ENCODE data around the gene PDK2. TPM values are rescaled to one million over a fixed set of nuclear protein-coding genes. Genes with fewer than 3 reads are reported as not detected.

PDK2 gene
- total RNA-seq, 1 donor from 2014 or later = 12.6 TPM

- no peaks in the 10 kb centered on the region for H3K9me3 ChIP-seq (ENCODE audit: low read depth)
- H3F3A ChIP-seq (ENCODE audit: low read depth) = peaks cover 30% of the 10 kb centered on the region
- H3K27me3 ChIP-seq = peaks cover 49% of the 10 kb centered on the region
- H3K4me2 ChIP-seq = no peak overlapping the region
- Mint-ChIP-seq H3K36me3 (no peaks in the 10 kb centered on the region), H3K27ac (no peak overlapping the region), H3K4me1 (peaks cover 19% of the 10 kb centered on the region), H3K4me3 (peak overlapping the region; percentile 71), H3K9me3 (no peaks in the 10 kb centered on the region), H3K27me3 (ENCODE audit: insufficient read depth, low read depth) (peaks cover 23% of the 10 kb centered on the region)
- no peaks in the 10 kb centered on the region for H3K36me3 ChIP-seq
- no peak overlapping the region for H2AFZ ChIP-seq (replicated peaks)
- DNase-seq (ENCODE audit: low spot score) = no peak
- peaks cover 4% of the 10 kb centered on the region for H4K20me1 ChIP-seq (ENCODE audit: low read depth)
- no peak overlapping the region for H3K4me3 ChIP-seq
- H3K4me1 ChIP-seq = peaks cover 9% of the 10 kb centered on the region
- H3K9ac ChIP-seq = no peak overlapping the region
- H3K79me2 ChIP-seq (ENCODE audit: low read depth) = no peaks in the 10 kb centered on the region
- no peak overlapping the region for H3K27ac ChIP-seq
- TF ChIP-seq CTCF (IDR thresholded peaks at IDR 0.05) (no peak), EZH2 (IDR thresholded peaks at IDR 0.05) (no peak), EZH2phosphoT487 (IDR thresholded peaks at IDR 0.05) (no peak)
Measured at GRCh38 chr17:50058296-50058953, 36.7 kb upstream of the PDK2 start.

GRCh38 chr17:50059256-50059655 is 35.9 kb upstream of the PDK2 start:
- Histone ChIP-seq H3F3A (ENCODE audit: low read depth) (peaks cover 30% of the 10 kb centered on the region), H3K4me1 (peaks cover 9% of the 10 kb centered on the region), H4K20me1 (ENCODE audit: low read depth) (peaks cover 4% of the 10 kb centered on the region), H3K4me3 (no peak overlapping the region), H3K4me2 (no peak overlapping the region), H3K27ac (no peak overlapping the region), H3K9me3 (ENCODE audit: low read depth) (no peaks in the 10 kb centered on the region), H3K9ac (no peak overlapping the region), H3K36me3 (no peaks in the 10 kb centered on the region), H3K79me2 (ENCODE audit: low read depth) (no peaks in the 10 kb centered on the region), H2AFZ (replicated peaks) (no peak overlapping the region), H3K27me3 (peaks cover 41% of the 10 kb centered on the region)
- Mint-ChIP-seq H3K9me3 (no peaks in the 10 kb centered on the region), H3K36me3 (no peaks in the 10 kb centered on the region), H3K4me3 (no peak overlapping the region), H3K27ac (no peak overlapping the region), H3K27me3 (ENCODE audit: insufficient read depth, low read depth) (peaks cover 20% of the 10 kb centered on the region), H3K4me1 (peaks cover 16% of the 10 kb centered on the region)
- TF ChIP-seq CTCF (IDR thresholded peaks at IDR 0.05) (no peak), EZH2phosphoT487 (IDR thresholded peaks at IDR 0.05) (no peak), EZH2 (IDR thresholded peaks at IDR 0.05) (no peak)
- DNase-seq (ENCODE audit: low spot score) = no peak

DNA sequence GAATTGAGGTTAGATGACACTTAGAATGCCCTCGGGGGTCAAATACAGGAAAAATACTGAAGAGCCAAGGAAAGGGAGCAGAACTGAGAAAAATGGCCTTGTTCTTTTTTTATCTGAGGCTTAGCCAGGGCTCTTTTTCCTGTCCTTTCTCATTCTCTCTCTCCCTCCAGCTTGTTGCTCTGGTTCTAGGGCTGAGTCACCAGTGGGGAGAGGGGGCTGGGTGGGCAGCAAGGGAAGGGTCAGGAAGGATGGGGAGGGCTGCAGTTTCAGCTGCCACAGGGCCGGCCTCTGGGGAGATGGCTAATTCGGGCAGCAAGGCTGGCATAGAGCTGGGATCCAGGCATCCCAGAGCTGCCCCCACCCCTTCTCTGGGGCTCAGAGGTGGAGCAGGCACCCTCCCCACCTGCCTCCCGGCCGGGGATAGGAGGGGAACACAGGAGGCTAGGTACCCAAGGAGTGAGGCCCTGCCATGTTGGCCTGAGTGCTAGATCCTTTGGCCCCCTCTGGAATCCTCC is 35.3 kb upstream of the PDK2 start:
- peaks cover 26% of the 10 kb centered on the region for H3F3A ChIP-seq (ENCODE audit: low read depth)
- no peak overlapping the region for H3K27ac ChIP-seq
- no peak overlapping the region for H3K9ac ChIP-seq
- Mint-ChIP-seq H3K27ac (no peak overlapping the region), H3K4me1 (peaks cover 19% of the 10 kb centered on the region), H3K9me3 (no peaks in the 10 kb centered on the region), H3K27me3 (ENCODE audit: insufficient read depth, low read depth) (peaks cover 20% of the 10 kb centered on the region), H3K36me3 (no peaks in the 10 kb centered on the region), H3K4me3 (no peak overlapping the region)
- peaks cover 4% of the 10 kb centered on the region for H4K20me1 ChIP-seq (ENCODE audit: low read depth)
- no peaks in the 10 kb centered on the region for H3K9me3 ChIP-seq (ENCODE audit: low read depth)
- no peak for TF ChIP-seq EZH2phosphoT487 (IDR thresholded peaks at IDR 0.05)
- no peak overlapping the region for H3K4me3 ChIP-seq
- H3K36me3 ChIP-seq = no peaks in the 10 kb centered on the region
- peaks cover 35% of the 10 kb centered on the region for H3K27me3 ChIP-seq
- no peaks in the 10 kb centered on the region for H3K79me2 ChIP-seq (ENCODE audit: low read depth)
- DNase-seq (ENCODE audit: low spot score) = no peak
- H3K4me1 ChIP-seq = peaks cover 9% of the 10 kb centered on the region
- H3K4me2 ChIP-seq = no peak overlapping the region
- no peak overlapping the region for H2AFZ ChIP-seq (replicated peaks)

Data from neural progenitor cell (in vitro differentiated cells).